BLaER1 (cell line): ENCODE measurements around the gene ANKFY1.

Experiments
- H3K27ac ChIP-seq: shearing (Covaris generic); formaldehyde crosslinking; 2 replicates; pipeline ENCODE4 v1.8.1; 2022
- H3K27me3 ChIP-seq: shearing (Covaris generic); formaldehyde crosslinking; 2 replicates; pipeline ENCODE4 v1.8.1; 2022
- H3K36me3 ChIP-seq: shearing (Covaris generic); formaldehyde crosslinking; 2 replicates; pipeline ENCODE4 v1.8.1; 2022
- H3K4me1 ChIP-seq: shearing (Covaris generic); formaldehyde crosslinking; 2 replicates; pipeline ENCODE4 v1.8.1; 2022
- H3K4me2 ChIP-seq: shearing (Covaris generic); formaldehyde crosslinking; 2 replicates; pipeline ENCODE4 v1.8.1; 2022
- H3K4me3 ChIP-seq: shearing (Covaris generic); formaldehyde crosslinking; 2 replicates; pipeline ENCODE4 v1.8.1; 2022
- H3K9ac ChIP-seq: shearing (Covaris generic); formaldehyde crosslinking; 2 replicates; pipeline ENCODE4 v1.8.1; 2022
- H3K9me3 ChIP-seq: shearing (Covaris generic); formaldehyde crosslinking; 2 replicates; pipeline ENCODE4 v1.8.1; 2022
- H4K20me1 ChIP-seq: shearing (Covaris generic); formaldehyde crosslinking; 2 replicates; pipeline ENCODE4 v1.8.1; 2022
- Cebpa-rat ChIP-seq: shearing (Covaris generic); IDR thresholded peaks from 2 replicates; pipeline ENCODE4 v1.8.1; 2022

ANKFY1 gene

GRCh38 chr17:4246674-4247073 lies 17.1 kb downstream of the ANKFY1 start:
- Histone ChIP-seq H3K9ac (no peak overlapping the region), H3K27ac (no peak overlapping the region), H3K36me3 (peaks cover 53% of the 10 kb centered on the region), H3K27me3 (no peaks in the 10 kb centered on the region), H3K4me2 (no peak overlapping the region), H3K4me1 (0 out of 2 replicates have a peak, but pooled peaks cover 8% of the 10 kb centered on the region), H3K4me3 (no peak overlapping the region), H3K9me3 (no peaks in the 10 kb centered on the region), H4K20me1 (peaks cover 100% of the 10 kb centered on the region)
- TF ChIP-seq Cebpa-rat = no peak

DNA sequence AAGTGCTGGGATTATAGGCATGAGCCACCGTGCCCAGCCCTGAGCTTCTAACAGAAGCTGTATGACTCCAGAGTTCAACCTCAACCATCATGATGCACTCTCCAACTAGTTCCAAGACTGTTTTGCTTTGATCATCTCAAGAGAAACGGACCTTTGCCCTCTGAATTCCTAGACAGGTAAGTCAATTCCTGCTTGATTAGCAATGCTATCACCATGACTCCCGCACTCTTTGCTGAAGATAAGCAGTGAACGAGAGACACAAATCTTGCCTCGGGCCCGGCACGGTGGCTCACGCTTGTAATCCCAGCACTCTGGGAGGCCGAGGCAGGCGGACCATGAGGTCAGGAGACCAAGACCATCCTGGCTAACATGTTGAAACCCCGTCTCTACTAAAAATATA lies 22.2 kb downstream of the ANKFY1 start:
- H3K4me3 ChIP-seq = no peak overlapping the region
- H3K9ac ChIP-seq = no peak overlapping the region
- no peaks in the 10 kb centered on the region for H3K27me3 ChIP-seq
- H3K36me3 ChIP-seq = peaks cover 78% of the 10 kb centered on the region
- peaks cover 65% of the 10 kb centered on the region for H4K20me1 ChIP-seq
- H3K4me2 ChIP-seq = no peak overlapping the region
- H3K9me3 ChIP-seq = no peaks in the 10 kb centered on the region
- no peak overlapping the region for H3K27ac ChIP-seq
- H3K4me1 ChIP-seq = no peaks in the 10 kb centered on the region
- TF ChIP-seq Cebpa-rat = no peak

- H3K36me3 ChIP-seq = peaks cover 94% of the 10 kb centered on the region
- peaks cover 16% of the 10 kb centered on the region for H4K20me1 ChIP-seq
- H3K27ac ChIP-seq = no peak overlapping the region
Observed at GRCh38 chr17:4236456-4236855, 27.3 kb downstream of the ANKFY1 start.

GRCh38 chr17:4235372-4236279 lies 28.2 kb downstream of the ANKFY1 start:
- Histone ChIP-seq H3K4me1 (no peaks in the 10 kb centered on the region), H3K27me3 (no peaks in the 10 kb centered on the region), H3K9ac (no peak overlapping the region), H3K27ac (no peak overlapping the region), H3K4me2 (no peak overlapping the region), H4K20me1 (peaks cover 16% of the 10 kb centered on the region), H3K36me3 (peaks cover 94% of the 10 kb centered on the region), H3K4me3 (no peak overlapping the region), H3K9me3 (no peaks in the 10 kb centered on the region)
- TF ChIP-seq Cebpa-rat = no peak

More at GRCh38 chr17:4236456-4236855, 27.3 kb downstream of the ANKFY1 start:
- H3K4me3 ChIP-seq = no peak overlapping the region
- no peak for TF ChIP-seq Cebpa-rat
- no peak overlapping the region for H3K9ac ChIP-seq
- H3K9me3 ChIP-seq = no peaks in the 10 kb centered on the region
- H3K4me2 ChIP-seq = no peak overlapping the region
- H3K27me3 ChIP-seq = no peaks in the 10 kb centered on the region
- no peaks in the 10 kb centered on the region for H3K4me1 ChIP-seq

DNA sequence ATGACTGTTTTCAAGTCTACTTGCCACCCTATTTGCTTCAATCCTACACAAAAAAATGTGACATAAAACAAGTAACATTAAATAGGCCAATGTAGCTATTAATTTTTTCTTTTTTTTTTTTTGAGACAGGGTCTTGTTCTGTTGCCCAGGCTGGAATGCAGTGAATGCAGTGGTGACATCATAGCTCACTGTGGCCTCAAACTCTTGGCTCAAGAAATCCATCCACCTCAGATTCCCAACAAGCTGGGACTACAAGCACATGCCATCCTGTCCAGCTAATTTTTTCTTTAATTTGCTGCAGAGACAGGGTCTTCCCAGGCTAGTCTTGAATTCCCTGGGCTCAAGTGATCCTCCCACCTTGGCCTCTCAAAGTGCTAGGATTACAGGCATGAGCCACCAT lies 29.4 kb downstream of the ANKFY1 start:
- TF ChIP-seq Cebpa-rat = no peak
- H3K27me3 ChIP-seq = no peaks in the 10 kb centered on the region
- H3K4me3 ChIP-seq = no peak overlapping the region
- peaks cover 12% of the 10 kb centered on the region for H4K20me1 ChIP-seq
- H3K36me3 ChIP-seq = peaks cover 91% of the 10 kb centered on the region
- H3K9ac ChIP-seq = no peak overlapping the region
- H3K4me1 ChIP-seq = no peaks in the 10 kb centered on the region
- H3K9me3 ChIP-seq = no peaks in the 10 kb centered on the region
- no peak overlapping the region for H3K4me2 ChIP-seq
- no peak overlapping the region for H3K27ac ChIP-seq

- H3K9me3 ChIP-seq = no peaks in the 10 kb centered on the region
Observed at GRCh38 chr17:4233668-4234258, 30.0 kb downstream of the ANKFY1 start.

DNA sequence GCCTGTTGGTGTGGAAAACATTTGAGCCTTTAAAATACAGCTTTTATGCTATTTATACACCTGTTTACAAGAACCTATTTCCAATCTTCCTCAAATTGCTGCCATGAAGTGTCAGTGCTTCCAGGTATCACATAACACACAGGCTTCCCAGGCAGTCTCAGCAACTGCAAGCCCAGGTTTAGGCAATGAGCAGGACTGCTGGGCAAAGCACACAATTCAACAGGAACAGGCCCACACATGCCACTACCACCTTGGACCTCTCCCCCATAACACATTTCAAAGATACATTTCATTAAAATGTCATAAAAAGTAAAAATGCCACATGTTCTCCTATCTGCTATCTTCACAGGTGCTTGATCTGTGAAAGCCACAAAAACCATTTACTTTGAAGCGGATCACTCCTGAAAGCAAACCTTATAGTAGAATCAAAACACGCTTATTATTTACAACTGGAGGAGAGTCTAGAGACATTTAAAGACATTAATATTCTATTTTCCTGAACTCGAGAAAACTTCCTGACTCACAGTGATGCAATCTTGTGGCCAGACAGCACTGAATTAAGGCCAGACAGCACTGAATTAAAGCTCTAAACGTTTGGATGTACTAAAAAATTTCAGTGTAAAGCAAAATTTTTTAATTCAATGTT lies 31.5 kb downstream of the ANKFY1 start:
- no peak for TF ChIP-seq Cebpa-rat
- peaks cover 88% of the 10 kb centered on the region for H3K36me3 ChIP-seq
- no peak overlapping the region for H3K4me3 ChIP-seq
- H4K20me1 ChIP-seq = peaks cover 4% of the 10 kb centered on the region; the same call in 1 of the 2 replicates
- H3K27ac ChIP-seq = no peak overlapping the region
- H3K9ac ChIP-seq = no peak overlapping the region
- no peaks in the 10 kb centered on the region for H3K9me3 ChIP-seq
- H3K4me1 ChIP-seq = no peaks in the 10 kb centered on the region
- no peaks in the 10 kb centered on the region for H3K27me3 ChIP-seq
- no peak overlapping the region for H3K4me2 ChIP-seq

More at GRCh38 chr17:4233668-4234258, 30.0 kb downstream of the ANKFY1 start:
- no peak for TF ChIP-seq Cebpa-rat
- Histone ChIP-seq H3K27ac (no peak overlapping the region), H3K4me1 (no peaks in the 10 kb centered on the region), H4K20me1 (peaks cover 10% of the 10 kb centered on the region), H3K36me3 (peaks cover 88% of the 10 kb centered on the region), H3K4me2 (no peak overlapping the region), H3K27me3 (no peaks in the 10 kb centered on the region), H3K9ac (no peak overlapping the region), H3K4me3 (no peak overlapping the region)

- no peaks in the 10 kb centered on the region for H4K20me1 ChIP-seq
- peaks cover 79% of the 10 kb centered on the region for H3K36me3 ChIP-seq
- H3K27me3 ChIP-seq = no peaks in the 10 kb centered on the region
- no peak for TF ChIP-seq Cebpa-rat
- no peak overlapping the region for H3K4me2 ChIP-seq
- no peak overlapping the region for H3K27ac ChIP-seq
- H3K9me3 ChIP-seq = no peaks in the 10 kb centered on the region
- H3K4me3 ChIP-seq = no peak overlapping the region
- no peaks in the 10 kb centered on the region for H3K4me1 ChIP-seq
- no peak overlapping the region for H3K9ac ChIP-seq
Observed at GRCh38 chr17:4229627-4230541, 33.9 kb downstream of the ANKFY1 start.
